Upper lobe of left lung (tissue), 6 donors: ENCODE measurements around the gene SIK3. TPM values are rescaled to one million over a fixed set of nuclear protein-coding genes. Genes with fewer than 3 reads are reported as not detected.

ENCODE experiments used
- ATAC-seq, 2 donors: fragments of 200-7000 bp; cut with Tn5 transposase; one replicate each; pipeline ENCODE4 v1.9.1; 2022; ENCODE audit warnings: mild to moderate bottlenecking in 2 of 2, moderate library complexity in 2 of 2; ENCODE audit not compliant: low FRiP score in 2 of 2
- DNase-seq, 2 donors: peaks; one replicate each; pipeline ENCODE4 v3.0.0-alpha.2; 2019 to 2020
- H3K27ac ChIP-seq, 4 donors: fragments of 200-600 bp; sonication (generic); one replicate each; pipeline ENCODE4 v1.5.1; 2016 to 2019
- H3K27me3 ChIP-seq, 4 donors: fragments of 200-600 bp; sonication (generic); one replicate each; pipeline ENCODE4 v1.5.1; 2017 to 2019
- H3K36me3 ChIP-seq, 4 donors: fragments of 200-600 bp; sonication (generic); one replicate each; pipeline ENCODE4 v1.5.1; 2016 to 2019
- H3K4me1 ChIP-seq, 4 donors: fragments of 200-600 bp; sonication (generic); one replicate each; pipeline ENCODE4 v1.5.1; 2018 to 2019
- H3K4me3 ChIP-seq, 4 donors: fragments of 200-600 bp; sonication (generic); one replicate each; pipeline ENCODE4 v1.5.1; 2017 to 2019; ENCODE audit warnings: mild to moderate bottlenecking in 2 of 4, moderate library complexity in 1 of 4
- H3K9me3 ChIP-seq, 4 donors: fragments of 200-600 bp; sonication (generic); one replicate each; pipeline ENCODE4 v1.5.1; 2018 to 2019
- CTCF ChIP-seq, 6 experiments: fragments of 450-650 bp in 4 of 6; fragments of 200-600 bp in 2 of 6; sonication (generic) in 2 of 6; IDR thresholded peaks; one replicate each; pipeline ENCODE4 v1.5.1; 2016 to 2019; ENCODE audit warnings: antibody characterized with exemption in 6 of 6
- EP300 ChIP-seq, 4 donors: sonication (generic); formaldehyde crosslinking; IDR thresholded peaks; one replicate each; pipeline ENCODE4 v1.5.1; 2017; ENCODE audit warnings: antibody characterized with exemption in 4 of 4, control low read depth in 2 of 4
- POLR2A ChIP-seq, 4 donors: fragments of 450-650 bp; IDR thresholded peaks; one replicate each; pipeline ENCODE4 v1.5.1; 2016 to 2017; ENCODE audit warnings: antibody characterized with exemption in 4 of 4, mild to moderate bottlenecking in 2 of 4
- POLR2AphosphoS5 ChIP-seq, 2 donors: sonication (generic); formaldehyde crosslinking; IDR thresholded peaks; one replicate each; pipeline ENCODE4 v1.5.1; 2017; ENCODE audit warnings: antibody characterized with exemption in 2 of 2
- WGBS, 2 donors: methylation state at CpG; one replicate each; pipeline ENCODE4 v1.1.5; 2017 to 2018; 5-methylcytosine and 5-hydroxymethylcytosine counted together
- total RNA-seq, 6 donors: library from RNA; depleted of rRNA in 4 of 6; stranded (reverse); fragments of >200 nt in 4 of 6; gene quantifications; one replicate each; pipeline versions ENCODE4 v1.1.0 to v1.2.1, GENCODE V29; 2016 to 2021
- donor health status: DM: no; HTN: no; CAD: no; lungs with moderate emphysema.
- donor health status: DM: no; HTN: yes; CAD: no; lungs with severe emphysema.

SIK3 gene
- total RNA-seq, 6 donors from 2014 or later, result 26.9 to 115 (median 43.7) TPM

DNA sequence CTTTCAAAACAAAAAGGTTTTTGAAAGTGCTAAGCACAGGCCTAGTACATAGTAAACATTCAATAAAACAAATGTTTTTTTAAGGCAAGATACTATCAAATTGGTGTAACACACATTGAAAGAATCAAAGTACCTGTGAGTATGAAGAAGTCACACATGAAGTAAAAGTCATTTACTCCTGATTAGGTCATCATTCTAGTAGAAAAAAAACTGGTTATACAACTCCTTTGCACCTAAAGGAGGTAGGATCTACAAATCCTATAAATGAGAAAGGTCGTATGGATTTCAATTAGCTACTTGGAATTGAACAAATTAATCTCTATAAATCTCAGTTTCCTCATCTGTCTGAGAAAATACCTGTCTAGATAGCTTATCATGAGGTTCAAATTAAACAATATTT, 80.8 kb downstream of the SIK3 start:
- H3K4me1 ChIP-seq, result peaks cover 0 to 12% (median 8%) of the 10 kb centered on the region in 4 donors
- ATAC-seq (no peak), DNase-seq (no peak)
- TF ChIP-seq EP300 (IDR thresholded peaks at IDR 0.05) (no peak), CTCF (IDR thresholded peaks at IDR 0.05) (no peak), POLR2A (IDR thresholded peaks at IDR 0.05) (no peak)
- H3K9me3 ChIP-seq, result no peaks in the 10 kb centered on the region
- H3K4me3 ChIP-seq, result no peak overlapping the region
- H3K27ac ChIP-seq, result no peak overlapping the region
- 61 to 80% methylated on average over 1 of the region's 1 CpG for WGBS, 2 donors
- no peaks in the 10 kb centered on the region for H3K27me3 ChIP-seq
- H3K36me3 ChIP-seq, result no peaks in the 10 kb centered on the region

DNA sequence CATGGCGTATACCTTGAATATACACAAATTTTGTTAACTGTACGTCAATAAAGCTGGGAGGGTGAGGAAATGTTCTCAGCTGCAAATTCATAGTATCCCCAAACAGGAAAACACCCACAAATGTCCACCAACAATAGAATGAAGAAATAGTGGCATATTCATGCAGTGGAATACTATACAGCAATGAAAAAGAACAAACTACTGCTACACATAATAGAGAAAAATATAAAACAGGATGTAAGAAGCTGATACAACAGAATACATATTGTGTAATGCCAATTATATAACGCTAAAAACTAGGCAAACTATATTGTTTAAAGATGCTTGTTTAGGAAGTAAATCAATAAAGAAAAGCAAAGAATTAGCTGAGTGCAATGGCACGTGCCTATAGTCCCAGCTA, 81.5 kb downstream of the SIK3 start:
- Histone ChIP-seq H3K4me3 (no peak overlapping the region), H3K9me3 (no peaks in the 10 kb centered on the region), H3K27ac (no peak overlapping the region), H3K4me1 (peaks cover 0 to 12% (median 6%) of the 10 kb centered on the region in 4 donors), H3K36me3 (no peaks in the 10 kb centered on the region), H3K27me3 (no peaks in the 10 kb centered on the region)
- TF ChIP-seq CTCF (IDR thresholded peaks at IDR 0.05) (no peak), POLR2AphosphoS5 (IDR thresholded peaks at IDR 0.05) (no peak), EP300 (IDR thresholded peaks at IDR 0.05) (no peak)
- WGBS, 2 donors, result 92% methylated on average over 4 of the region's 4 CpGs
- ATAC-seq (no peak), DNase-seq (no peak)

- H3K4me1 ChIP-seq, result peaks cover 0 to 12% (median 6%) of the 10 kb centered on the region in 4 donors
- H3K4me3 ChIP-seq, result no peak overlapping the region
- no peak for ATAC-seq
- no peak for DNase-seq
- H3K9me3 ChIP-seq, result no peaks in the 10 kb centered on the region
- H3K27ac ChIP-seq, result no peak overlapping the region
- TF ChIP-seq EP300 (IDR thresholded peaks at IDR 0.05) (no peak), POLR2A (IDR thresholded peaks at IDR 0.05) (no peak), POLR2AphosphoS5 (IDR thresholded peaks at IDR 0.05) (no peak), CTCF (IDR thresholded peaks at IDR 0.05) (no peak)
- H3K27me3 ChIP-seq, result no peaks in the 10 kb centered on the region
- no peaks in the 10 kb centered on the region for H3K36me3 ChIP-seq
- 92 to 97% methylated on average over 6 of the region's 6 CpGs for WGBS, 2 donors
Observed at GRCh38 chr11:117016246-117016645, 82.0 kb downstream of the SIK3 start.

DNA sequence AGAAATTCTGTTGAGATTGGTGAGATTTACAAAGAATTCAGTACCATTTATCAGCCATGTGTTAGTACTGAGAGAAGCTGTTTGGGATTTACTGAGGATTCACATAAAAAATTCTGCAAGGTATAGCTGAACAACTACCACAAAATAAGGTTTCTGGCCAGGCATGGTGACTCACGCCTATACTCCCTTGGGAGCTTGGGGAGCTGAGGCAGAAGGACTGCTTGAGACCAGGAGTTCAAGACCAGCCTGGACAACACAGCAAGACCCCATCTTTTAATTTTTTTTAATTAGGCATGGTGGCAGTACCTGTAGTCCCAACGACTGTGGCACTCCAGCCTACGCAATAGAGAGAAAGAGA, 86.7 kb downstream of the SIK3 start:
- Histone ChIP-seq H3K36me3 (no peaks in the 10 kb centered on the region), H3K4me3 (no peak overlapping the region), H3K9me3 (no peaks in the 10 kb centered on the region), H3K27ac (no peak overlapping the region), H3K27me3 (no peaks in the 10 kb centered on the region), H3K4me1 (peaks cover 0 to 3% (median 0%) of the 10 kb centered on the region in 4 donors)
- ATAC-seq (peak in 1 of 2 donors; percentile 34), DNase-seq (no peak)
- WGBS, 2 donors, result 93% methylated on average over 3 of the region's 3 CpGs
- TF ChIP-seq POLR2AphosphoS5 (IDR thresholded peaks at IDR 0.05) (no peak), CTCF (IDR thresholded peaks at IDR 0.05) (no peak), EP300 (IDR thresholded peaks at IDR 0.05) (no peak), POLR2A (IDR thresholded peaks at IDR 0.05) (no peak)

- DNase-seq (no peak), ATAC-seq (peak in 1 of 2 donors; percentile 85)
- Histone ChIP-seq H3K36me3 (no peaks in the 10 kb centered on the region), H3K27me3 (no peaks in the 10 kb centered on the region), H3K4me1 (peaks cover 0 to 8% (median 1%) of the 10 kb centered on the region in 4 donors), H3K27ac (no peak overlapping the region), H3K4me3 (no peak overlapping the region), H3K9me3 (no peaks in the 10 kb centered on the region)
- 83 to 86% methylated on average over 14 of the region's 14 CpGs for WGBS, 2 donors
- TF ChIP-seq POLR2AphosphoS5 (IDR thresholded peaks at IDR 0.05) (no peak), CTCF (IDR thresholded peaks at IDR 0.05) (no peak), POLR2A (IDR thresholded peaks at IDR 0.05) (no peak), EP300 (IDR thresholded peaks at IDR 0.05) (no peak)
Observed at GRCh38 chr11:117010808-117011540, 87.3 kb downstream of the SIK3 start.
